ENCODE measurements around the gene PRDM16.
A peak's percentile ranks its signal among the peaks of the same experiment; 100 is the strongest.

The PRDM16 gene

GRCh38 chr1:3468236-3469103 is 399.5 kb downstream of the PRDM16 start:
- DNase-seq = no peak

DNA sequence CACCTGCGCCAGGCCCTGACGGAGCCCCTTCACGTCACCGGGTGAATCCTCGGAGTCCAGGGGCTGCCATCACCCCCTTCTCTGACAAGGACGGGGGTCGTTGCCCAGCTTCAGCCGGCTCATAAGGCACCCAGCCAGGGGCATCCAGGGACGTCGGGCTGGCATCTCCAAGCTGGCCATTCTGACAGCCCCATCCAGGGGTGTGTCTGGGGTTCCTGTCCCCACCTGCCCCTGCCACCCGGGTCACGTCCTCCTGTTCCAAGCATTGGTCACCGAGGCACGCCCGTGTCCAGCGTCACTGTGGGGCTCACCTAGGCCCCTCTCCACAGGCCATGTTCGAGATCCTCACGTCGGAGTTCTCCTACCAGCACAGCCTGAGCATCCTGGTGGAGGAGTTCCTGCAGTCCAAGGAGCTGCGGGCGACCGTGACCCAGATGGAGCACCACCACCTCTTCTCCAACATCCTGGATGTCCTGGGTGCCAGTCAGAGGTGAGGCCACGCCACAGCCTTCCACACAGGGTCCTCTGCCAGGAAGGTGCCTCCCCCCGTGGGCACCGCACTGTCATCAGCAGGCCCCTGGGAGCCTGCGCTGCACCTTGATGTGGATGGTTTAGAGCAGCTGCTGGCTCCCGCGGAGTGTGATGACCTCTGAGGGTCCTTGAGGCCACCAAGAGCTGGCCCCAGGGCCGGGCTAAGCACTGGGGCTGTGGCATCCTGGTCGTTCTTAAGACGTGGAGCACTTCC is 400.3 kb downstream of the PRDM16 start:
- DNase-seq = no peak

GRCh38 chr1:3469849-3470649 is 401.0 kb downstream of the PRDM16 start:
- DNase-seq = no peak

DNA sequence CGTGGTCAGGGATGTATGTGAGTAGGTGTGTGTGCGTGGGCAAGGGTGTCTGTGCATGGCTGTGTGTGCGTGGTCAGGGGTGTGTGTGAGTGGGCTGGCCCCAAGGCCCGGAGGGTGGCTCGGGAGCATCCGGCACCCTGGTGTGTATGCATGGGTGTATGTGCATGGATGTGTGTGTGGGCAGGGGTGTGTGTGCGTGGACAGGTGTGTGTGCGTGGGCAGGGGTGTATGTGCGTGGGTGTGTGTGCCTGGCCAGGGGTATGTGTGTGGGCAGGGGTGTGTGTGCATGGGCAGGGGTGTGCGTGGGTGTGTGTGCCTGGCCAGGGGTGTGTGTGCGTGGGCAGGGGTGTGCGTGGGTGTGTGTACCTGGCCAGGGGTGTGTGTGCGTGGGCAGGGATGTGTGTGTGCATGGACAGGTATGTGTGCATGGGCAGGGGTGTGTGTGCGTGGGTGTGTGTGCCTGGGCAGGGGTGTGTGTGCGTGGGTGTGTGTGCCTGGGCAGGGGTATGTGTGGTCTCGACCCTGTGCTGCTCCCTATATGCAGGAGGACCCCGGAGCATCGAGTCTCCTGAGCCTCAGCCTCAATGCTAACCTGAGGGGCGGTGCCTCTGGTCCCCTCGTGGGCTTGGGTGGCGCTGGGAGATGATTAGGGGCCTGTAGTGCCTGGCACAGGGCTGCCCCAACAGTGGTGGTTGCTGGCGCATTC is 401.8 kb downstream of the PRDM16 start:
- no peak for DNase-seq

DNA sequence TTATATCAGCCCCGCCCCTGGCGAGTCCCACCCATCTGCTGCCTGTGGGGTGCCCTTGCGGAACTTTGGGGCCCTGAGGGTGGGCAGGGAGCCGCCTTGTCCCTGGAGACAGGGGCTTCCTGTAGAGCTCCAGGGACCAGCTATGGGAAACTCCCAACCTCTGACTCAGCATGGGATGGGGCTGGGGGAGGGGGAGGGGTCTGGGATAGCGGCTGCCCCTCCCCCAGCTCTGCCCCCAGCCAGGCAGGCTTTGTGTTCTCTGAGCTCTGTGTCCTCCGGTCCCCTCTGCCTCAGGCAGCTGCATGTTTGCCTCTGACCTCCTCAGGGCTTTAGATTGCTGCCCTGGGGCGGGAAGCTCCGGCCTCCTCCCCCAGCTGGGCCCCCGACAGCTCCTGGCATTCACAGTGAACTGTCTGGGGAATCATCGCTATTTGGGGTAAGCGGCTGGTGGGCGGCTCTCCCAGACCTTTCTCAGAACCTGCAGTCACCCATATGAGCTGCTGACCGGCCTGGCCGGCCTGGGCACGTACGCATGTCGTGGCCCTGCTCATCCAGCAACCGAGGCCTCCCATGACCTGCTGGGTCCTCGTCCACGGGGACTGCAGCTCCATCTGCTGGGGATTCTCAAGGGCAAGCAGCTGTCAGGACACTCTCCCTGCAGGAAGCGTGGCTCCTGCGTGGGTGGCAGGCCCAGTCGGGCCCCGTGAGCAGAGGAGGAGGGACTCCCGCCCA is 402.5 kb downstream of the PRDM16 start:
- peak; percentile 84 for DNase-seq

DNA sequence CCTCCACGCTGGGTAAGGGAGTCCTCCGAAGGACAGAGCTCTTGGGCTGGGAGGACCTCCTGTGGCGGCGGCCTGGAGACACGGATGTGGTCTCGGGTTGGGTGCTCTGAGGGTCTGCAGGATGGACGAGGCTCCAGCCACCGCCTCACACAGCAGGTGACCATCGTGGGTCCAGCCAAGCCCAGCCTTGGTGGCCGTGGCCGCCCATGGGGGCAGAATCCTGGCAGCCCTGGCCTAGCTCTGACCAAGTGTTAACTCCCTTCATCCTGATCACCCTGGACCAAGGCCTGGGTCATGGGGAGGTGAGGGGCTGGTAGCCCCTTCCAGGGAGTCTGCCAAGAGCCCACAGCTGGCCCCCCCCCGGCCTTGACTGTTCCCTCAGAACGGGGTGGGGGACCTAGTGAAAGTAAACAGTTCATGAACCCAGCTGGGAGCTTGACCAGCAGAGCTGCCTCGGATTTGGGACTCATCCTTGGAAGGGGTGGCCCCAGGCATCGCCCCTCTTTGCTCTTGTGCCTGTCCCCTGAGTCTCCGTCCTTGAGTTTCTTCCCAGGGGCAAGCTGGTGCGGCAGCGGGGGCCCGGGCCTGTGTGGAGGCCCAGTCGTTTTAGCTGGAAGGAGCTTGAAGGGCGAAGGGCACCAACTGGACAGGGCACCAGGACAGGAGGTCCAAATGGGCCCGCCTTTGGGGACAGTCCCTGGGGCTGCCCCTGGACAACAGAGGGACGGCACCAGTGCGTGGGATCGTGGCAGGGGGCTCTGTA is 403.3 kb downstream of the PRDM16 start:
- no peak for DNase-seq

- DNase-seq = no peak
These were observed 403.9 kb downstream of the PRDM16 start for GRCh38 chr1:3472906-3473305.

DNA sequence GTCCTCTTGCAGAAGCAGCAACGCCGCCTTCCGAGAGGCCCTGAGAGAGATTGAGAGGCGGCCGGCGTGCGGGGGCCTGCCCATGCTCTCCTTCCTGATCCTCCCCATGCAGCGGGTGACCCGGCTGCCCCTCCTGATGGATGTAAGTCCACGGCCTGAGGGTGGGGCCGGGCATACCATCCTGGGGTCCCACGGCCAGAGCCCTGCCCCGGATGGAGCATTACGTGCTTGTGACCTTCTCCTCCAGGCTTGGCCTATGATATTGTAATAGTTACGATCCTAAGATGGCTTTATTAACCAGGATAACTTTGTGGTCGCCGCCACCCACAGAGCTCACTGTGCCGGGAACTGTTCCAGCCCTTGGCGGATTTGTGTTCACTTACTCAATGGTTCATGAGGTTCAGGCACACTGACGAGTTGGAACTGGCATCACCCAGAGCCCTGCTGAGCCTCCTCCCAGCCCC is 404.4 kb downstream of the PRDM16 start:
- peak; percentile 95 for DNase-seq

- no peak for DNase-seq
These were observed 405.0 kb downstream of the PRDM16 start for GRCh38 chr1:3474016-3474415.

DNA sequence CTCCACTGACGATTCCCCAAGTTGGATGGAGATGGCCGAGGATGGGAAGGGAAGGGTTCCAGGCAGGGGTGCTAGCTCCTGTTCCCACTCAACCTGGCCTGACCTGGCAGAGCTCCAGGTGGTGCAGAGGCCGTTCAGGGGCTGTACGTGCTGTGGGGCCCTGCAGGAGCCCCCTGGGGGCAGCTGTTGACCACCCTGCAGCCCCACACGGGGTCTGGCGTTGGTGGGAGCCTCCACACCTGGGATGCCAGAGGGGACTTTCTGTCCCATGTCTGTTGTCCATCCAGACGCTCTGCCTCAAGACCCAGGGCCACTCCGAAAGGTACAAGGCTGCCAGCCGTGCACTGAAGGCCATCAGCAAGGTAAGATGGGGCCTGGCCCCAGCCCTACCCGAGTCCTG is 405.4 kb downstream of the PRDM16 start:
- no peak for DNase-seq

- no peak for DNase-seq
These were observed 407.0 kb downstream of the PRDM16 start for GRCh38 chr1:3475839-3476573.

DNA sequence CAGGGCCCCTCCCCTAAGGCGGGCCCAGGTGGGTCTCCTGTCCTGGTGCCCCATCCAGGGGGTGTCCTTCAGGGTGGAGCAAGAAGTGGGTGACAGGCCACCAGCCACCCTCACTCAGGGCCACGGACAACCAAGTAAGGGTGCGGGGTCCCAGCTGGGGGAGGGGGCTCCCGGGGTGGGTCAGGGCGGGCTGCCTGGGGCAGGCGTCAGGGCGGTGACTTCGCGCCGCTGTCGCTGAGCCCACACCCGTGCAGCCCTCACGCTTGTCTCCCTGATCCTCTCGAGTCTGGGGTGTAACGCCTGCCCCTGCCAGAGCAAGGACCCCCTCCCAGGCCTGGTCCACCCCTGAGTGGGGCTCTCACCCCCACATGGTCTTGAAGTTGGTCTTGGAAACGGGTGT is 407.7 kb downstream of the PRDM16 start:
- no peak for DNase-seq

- DNase-seq = no peak
These were observed 408.4 kb downstream of the PRDM16 start for GRCh38 chr1:3477241-3477995.

DNA sequence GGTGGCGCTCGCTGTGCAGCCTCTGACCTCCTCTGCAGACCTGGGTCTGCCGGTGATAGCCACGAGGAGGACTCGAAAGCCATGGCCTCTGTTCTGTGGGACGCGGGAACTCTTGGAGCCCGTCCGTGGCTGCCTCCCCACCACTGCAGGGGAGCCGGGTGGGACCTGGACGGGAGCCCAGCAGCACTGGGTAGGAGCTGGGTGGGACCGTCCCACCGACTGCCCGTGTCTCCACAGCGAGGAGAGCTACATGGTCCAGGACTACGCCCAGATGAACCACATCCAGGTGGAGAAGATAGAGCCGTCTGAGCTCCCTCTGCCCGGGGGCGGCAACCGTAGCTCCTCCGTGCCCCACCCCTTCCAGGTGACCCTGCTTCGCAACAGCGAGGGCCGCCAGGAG is 409.2 kb downstream of the PRDM16 start:
- no peak for DNase-seq

DNA sequence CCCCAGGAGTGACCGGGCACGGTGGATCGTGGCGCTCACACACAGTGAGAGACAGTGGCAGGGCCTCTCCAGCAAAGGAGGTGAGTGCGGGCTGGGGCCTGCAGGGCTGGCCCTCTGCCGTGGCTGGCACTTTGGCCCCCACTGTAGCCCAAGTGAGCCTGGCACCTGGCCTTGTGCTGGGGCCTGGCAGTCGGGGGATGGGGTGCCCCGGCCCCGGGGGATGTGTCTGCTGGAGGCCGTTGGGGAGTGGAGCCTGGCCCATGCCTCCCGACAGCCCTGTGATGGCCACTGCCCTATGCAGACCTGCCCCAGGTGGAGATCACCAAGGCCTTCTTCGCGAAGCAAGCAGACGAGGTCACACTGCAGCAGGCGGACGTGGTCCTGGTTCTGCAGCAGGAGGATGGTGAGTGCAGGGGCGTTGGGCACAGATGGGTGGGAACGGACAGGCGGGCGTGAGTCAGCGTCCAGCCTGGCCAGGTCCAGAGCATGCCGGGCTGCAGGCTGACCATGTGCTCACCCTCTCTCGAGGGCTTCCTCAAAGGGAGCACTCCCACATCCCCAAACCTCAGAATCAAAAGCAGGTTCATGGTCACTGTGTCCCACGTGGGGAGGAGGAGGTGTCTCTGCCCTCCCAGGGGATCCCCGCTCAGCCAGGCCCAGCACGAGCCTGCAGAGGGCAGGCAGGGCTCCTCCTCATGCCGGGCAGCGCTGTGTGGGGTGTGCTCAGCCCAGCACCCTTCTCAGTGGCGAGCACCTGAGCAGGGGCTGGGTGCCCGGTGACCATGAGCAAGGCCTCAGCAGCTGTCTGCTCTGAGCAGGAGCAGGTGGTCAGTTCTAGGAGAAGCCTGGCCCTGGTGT is 410.7 kb downstream of the PRDM16 start:
- DNase-seq = no peak

DNA sequence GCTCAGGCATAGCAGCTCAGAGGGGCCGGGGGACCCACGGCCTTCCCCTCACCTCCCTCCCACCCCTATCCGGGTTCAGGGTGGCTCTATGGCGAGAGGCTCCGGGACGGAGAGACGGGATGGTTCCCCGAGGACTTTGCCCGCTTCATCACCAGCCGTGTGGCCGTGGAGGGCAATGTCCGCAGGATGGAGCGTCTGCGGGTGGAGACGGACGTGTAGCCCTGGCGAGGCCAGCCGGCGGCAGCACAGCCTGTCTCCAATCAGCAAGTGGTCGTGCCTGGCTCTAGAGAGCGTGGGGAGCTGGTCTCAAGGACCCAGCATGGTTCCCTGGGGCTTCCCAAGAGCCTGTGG is 411.3 kb downstream of the PRDM16 start:
- DNase-seq = no peak

DNA sequence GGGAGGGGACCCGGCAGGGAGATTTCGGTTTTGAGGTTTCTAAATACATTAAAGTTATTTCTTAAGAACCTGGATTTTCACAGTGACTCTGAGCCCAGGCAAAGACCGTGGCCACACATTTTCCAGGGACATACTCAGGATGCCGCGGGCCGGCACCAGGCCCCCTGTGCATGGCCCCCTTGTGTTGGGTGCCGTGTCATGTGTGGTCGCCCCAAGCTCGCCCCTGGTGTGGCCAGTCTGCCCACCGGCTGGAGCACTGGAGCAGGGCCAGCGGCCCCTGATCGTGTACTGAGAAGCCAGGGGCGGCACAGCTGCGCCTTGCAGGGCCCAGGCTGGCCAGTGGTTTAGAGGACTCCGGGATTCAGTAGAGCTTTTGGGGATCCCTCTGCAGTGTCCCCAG is 412.0 kb downstream of the PRDM16 start:
- DNase-seq = no peak

DNA sequence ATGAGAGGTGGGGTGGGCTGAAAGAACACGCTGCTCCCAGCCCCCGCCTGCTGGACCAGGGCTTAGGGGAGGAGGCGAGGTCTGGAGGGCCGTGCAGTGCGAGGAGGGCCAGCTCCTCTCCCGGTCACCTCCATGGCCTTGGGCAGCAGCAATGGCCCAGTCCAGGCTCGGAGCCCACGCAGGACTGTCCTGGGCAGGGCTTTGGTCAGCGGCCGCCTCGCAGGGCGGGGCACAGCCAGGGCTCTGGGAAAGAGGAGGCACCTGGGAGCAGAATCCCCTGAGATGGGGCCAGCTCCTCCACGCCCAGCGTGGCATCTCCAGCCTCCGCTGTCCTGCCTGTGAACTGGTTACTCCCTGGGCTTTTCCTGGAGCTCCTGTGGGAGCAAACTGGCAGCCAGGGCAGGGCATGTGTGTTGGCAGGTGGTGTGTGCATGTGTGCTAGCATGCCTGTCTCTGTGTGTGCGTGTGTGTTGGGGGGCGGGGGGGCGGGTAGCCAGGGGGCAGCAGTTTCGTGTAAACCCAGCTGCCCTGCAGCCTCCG is 412.9 kb downstream of the PRDM16 start:
- no peak for DNase-seq

Data from fibroblast of skin of scalp (primary cell).